ENCODE measurements around the gene MYCBP.

- TF ChIP-seq GATA2 (IDR thresholded peaks at IDR 0.05; ENCODE audit: low read depth, low read length), result no peak
- no peak for TF ChIP-seq GATA3 (IDR thresholded peaks at IDR 0.05; ENCODE audit: low read depth, low read length)
Measured at GRCh38 chr1:38889589-38889988, 16.4 kb upstream of the MYCBP start.
